ENCODE data around the gene APOBEC4. TPM values are rescaled to one million over a fixed set of nuclear protein-coding genes. Genes with fewer than 3 reads are reported as not detected.
A peak's percentile ranks its signal among the peaks of the same experiment; 100 is the strongest.

The APOBEC4 gene
- total RNA-seq (2014; rRNA removed; shearing (Covaris generic); ENCODE audit: low replicate concordance): not detected in 2 replicates

- no peaks in the 10 kb centered on the region for H3K27me3 ChIP-seq (ENCODE audit: low read length)
- no peaks in the 10 kb centered on the region for H3K36me3 ChIP-seq (ENCODE audit: insufficient read depth, low read length)
- H3K4me1 ChIP-seq (ENCODE audit: low read length): peaks cover 14% of the 10 kb centered on the region
- H3K4me3 ChIP-seq (ENCODE audit: low read length): no peak within 1 kb of the TSS
- no peak within 1 kb of the TSS for H2AFZ ChIP-seq (ENCODE audit: low read length)
- H3K27ac ChIP-seq (ENCODE audit: low read length): no peak within 1 kb of the TSS
- no peaks in the 10 kb centered on the region for H3K9me2 ChIP-seq (replicated peaks; ENCODE audit: insufficient read depth, low read length)
- H3K9ac ChIP-seq (ENCODE audit: low read length): no peak within 1 kb of the TSS
- no peaks in the 10 kb centered on the region for H3K79me2 ChIP-seq (ENCODE audit: low read length)
- H3K4me2 ChIP-seq (ENCODE audit: low read depth, low read length, poor library complexity, severe bottlenecking): peak within 1 kb of the TSS; percentile 10
- no peaks in the 10 kb centered on the region for H3K9me3 ChIP-seq (ENCODE audit: low read length)
- DNase-seq: peak; percentile 75
- no peaks in the 10 kb centered on the region; the same call in 1 of the 2 replicates for H4K20me1 ChIP-seq (ENCODE audit: insufficient read depth, low read depth, low read length)
These were observed at the start of gene APOBEC4 for GRCh38 chr1:183652547-183653461. APOBEC4 (minus strand) TSS chr1:183653316; CDS start chr1:183648781, 4,535 bp downstream.

- Histone ChIP-seq H3K27me3 (ENCODE audit: low read length) (no peaks in the 10 kb centered on the region), H3K79me2 (ENCODE audit: low read length) (no peaks in the 10 kb centered on the region), H3K4me3 (ENCODE audit: low read length) (no peak overlapping the region), H3K4me1 (ENCODE audit: low read length) (no peaks in the 10 kb centered on the region), H4K20me1 (ENCODE audit: insufficient read depth, low read depth, low read length) (no peaks in the 10 kb centered on the region), H3K36me3 (ENCODE audit: insufficient read depth, low read length) (no peaks in the 10 kb centered on the region), H3K9ac (ENCODE audit: low read length) (no peak overlapping the region), H2AFZ (ENCODE audit: low read length) (no peak overlapping the region), H3K9me3 (ENCODE audit: low read length) (no peaks in the 10 kb centered on the region), H3K4me2 (ENCODE audit: low read depth, low read length, poor library complexity, severe bottlenecking) (no peak overlapping the region), H3K9me2 (replicated peaks; ENCODE audit: insufficient read depth, low read length) (no peaks in the 10 kb centered on the region), H3K27ac (ENCODE audit: low read length) (no peak overlapping the region)
- no peak for DNase-seq
These were observed 49.7 kb upstream of the APOBEC4 start for GRCh38 chr1:183702813-183703198.

GRCh38 chr1:183702087-183702812 lies 49.1 kb upstream of the APOBEC4 start:
- H3K9me3 ChIP-seq (ENCODE audit: low read length): no peaks in the 10 kb centered on the region
- no peak overlapping the region for H3K4me2 ChIP-seq (ENCODE audit: low read depth, low read length, poor library complexity, severe bottlenecking)
- H3K27ac ChIP-seq (ENCODE audit: low read length): no peak overlapping the region
- no peaks in the 10 kb centered on the region for H3K9me2 ChIP-seq (replicated peaks; ENCODE audit: insufficient read depth, low read length)
- no peaks in the 10 kb centered on the region for H3K27me3 ChIP-seq (ENCODE audit: low read length)
- no peaks in the 10 kb centered on the region for H3K79me2 ChIP-seq (ENCODE audit: low read length)
- H4K20me1 ChIP-seq (ENCODE audit: insufficient read depth, low read depth, low read length): no peaks in the 10 kb centered on the region
- H3K36me3 ChIP-seq (ENCODE audit: insufficient read depth, low read length): no peaks in the 10 kb centered on the region
- H3K4me1 ChIP-seq (ENCODE audit: low read length): no peaks in the 10 kb centered on the region
- no peak overlapping the region for H3K4me3 ChIP-seq (ENCODE audit: low read length)
- no peak overlapping the region for H3K9ac ChIP-seq (ENCODE audit: low read length)
- H2AFZ ChIP-seq (ENCODE audit: low read length): no peak overlapping the region
- no peak for DNase-seq

- H3K9me3 ChIP-seq (ENCODE audit: low read length): no peaks in the 10 kb centered on the region
- H3K4me3 ChIP-seq (ENCODE audit: low read length): no peak overlapping the region
- H3K9ac ChIP-seq (ENCODE audit: low read length): no peak overlapping the region
- H3K9me2 ChIP-seq (replicated peaks; ENCODE audit: insufficient read depth, low read length): no peaks in the 10 kb centered on the region
- no peak for DNase-seq
- H3K4me2 ChIP-seq (ENCODE audit: low read depth, low read length, poor library complexity, severe bottlenecking): no peak overlapping the region
- H3K79me2 ChIP-seq (ENCODE audit: low read length): no peaks in the 10 kb centered on the region
- H3K27ac ChIP-seq (ENCODE audit: low read length): no peak overlapping the region
- no peaks in the 10 kb centered on the region for H3K27me3 ChIP-seq (ENCODE audit: low read length)
- no peaks in the 10 kb centered on the region for H4K20me1 ChIP-seq (ENCODE audit: insufficient read depth, low read depth, low read length)
- H2AFZ ChIP-seq (ENCODE audit: low read length): no peak overlapping the region
- no peaks in the 10 kb centered on the region for H3K4me1 ChIP-seq (ENCODE audit: low read length)
- no peaks in the 10 kb centered on the region for H3K36me3 ChIP-seq (ENCODE audit: insufficient read depth, low read length)
These were observed 46.6 kb upstream of the APOBEC4 start for GRCh38 chr1:183699616-183700160.

GRCh38 chr1:183697814-183698590 lies 44.9 kb upstream of the APOBEC4 start:
- Histone ChIP-seq H3K36me3 (ENCODE audit: insufficient read depth, low read length) (no peaks in the 10 kb centered on the region), H3K27ac (ENCODE audit: low read length) (no peak overlapping the region), H3K27me3 (ENCODE audit: low read length) (no peaks in the 10 kb centered on the region), H3K79me2 (ENCODE audit: low read length) (no peaks in the 10 kb centered on the region), H3K9ac (ENCODE audit: low read length) (no peak overlapping the region), H4K20me1 (ENCODE audit: insufficient read depth, low read depth, low read length) (no peaks in the 10 kb centered on the region), H3K9me3 (ENCODE audit: low read length) (no peaks in the 10 kb centered on the region), H3K9me2 (replicated peaks; ENCODE audit: insufficient read depth, low read length) (no peaks in the 10 kb centered on the region), H3K4me1 (ENCODE audit: low read length) (no peaks in the 10 kb centered on the region), H3K4me2 (ENCODE audit: low read depth, low read length, poor library complexity, severe bottlenecking) (no peak overlapping the region), H2AFZ (ENCODE audit: low read length) (no peak overlapping the region), H3K4me3 (ENCODE audit: low read length) (no peak overlapping the region)
- DNase-seq: no peak

GRCh38 chr1:183696981-183697380 lies 43.9 kb upstream of the APOBEC4 start:
- Histone ChIP-seq H3K4me2 (ENCODE audit: low read depth, low read length, poor library complexity, severe bottlenecking) (no peak overlapping the region), H3K9ac (ENCODE audit: low read length) (no peak overlapping the region), H3K9me2 (replicated peaks; ENCODE audit: insufficient read depth, low read length) (no peaks in the 10 kb centered on the region), H3K9me3 (ENCODE audit: low read length) (no peaks in the 10 kb centered on the region), H3K4me3 (ENCODE audit: low read length) (no peak overlapping the region), H3K27ac (ENCODE audit: low read length) (no peak overlapping the region), H2AFZ (ENCODE audit: low read length) (no peak overlapping the region), H3K36me3 (ENCODE audit: insufficient read depth, low read length) (no peaks in the 10 kb centered on the region), H3K79me2 (ENCODE audit: low read length) (no peaks in the 10 kb centered on the region), H3K27me3 (ENCODE audit: low read length) (no peaks in the 10 kb centered on the region), H4K20me1 (ENCODE audit: insufficient read depth, low read depth, low read length) (no peaks in the 10 kb centered on the region), H3K4me1 (ENCODE audit: low read length) (no peaks in the 10 kb centered on the region)
- no peak for DNase-seq

GRCh38 chr1:183694755-183695154 lies 41.6 kb upstream of the APOBEC4 start:
- Histone ChIP-seq H3K9me3 (ENCODE audit: low read length) (no peaks in the 10 kb centered on the region), H3K9ac (ENCODE audit: low read length) (no peak overlapping the region), H3K79me2 (ENCODE audit: low read length) (no peaks in the 10 kb centered on the region), H3K27me3 (ENCODE audit: low read length) (no peaks in the 10 kb centered on the region), H3K4me2 (ENCODE audit: low read depth, low read length, poor library complexity, severe bottlenecking) (no peak overlapping the region), H3K36me3 (ENCODE audit: insufficient read depth, low read length) (no peaks in the 10 kb centered on the region), H4K20me1 (ENCODE audit: insufficient read depth, low read depth, low read length) (no peaks in the 10 kb centered on the region), H3K4me1 (ENCODE audit: low read length) (peaks cover 6% of the 10 kb centered on the region), H2AFZ (ENCODE audit: low read length) (no peak overlapping the region), H3K27ac (ENCODE audit: low read length) (no peak overlapping the region), H3K9me2 (replicated peaks; ENCODE audit: insufficient read depth, low read length) (no peaks in the 10 kb centered on the region), H3K4me3 (ENCODE audit: low read length) (no peak overlapping the region)
- DNase-seq: no peak
